ENCODE results near the gene TUBAL3.

Gene TUBAL3

DNA sequence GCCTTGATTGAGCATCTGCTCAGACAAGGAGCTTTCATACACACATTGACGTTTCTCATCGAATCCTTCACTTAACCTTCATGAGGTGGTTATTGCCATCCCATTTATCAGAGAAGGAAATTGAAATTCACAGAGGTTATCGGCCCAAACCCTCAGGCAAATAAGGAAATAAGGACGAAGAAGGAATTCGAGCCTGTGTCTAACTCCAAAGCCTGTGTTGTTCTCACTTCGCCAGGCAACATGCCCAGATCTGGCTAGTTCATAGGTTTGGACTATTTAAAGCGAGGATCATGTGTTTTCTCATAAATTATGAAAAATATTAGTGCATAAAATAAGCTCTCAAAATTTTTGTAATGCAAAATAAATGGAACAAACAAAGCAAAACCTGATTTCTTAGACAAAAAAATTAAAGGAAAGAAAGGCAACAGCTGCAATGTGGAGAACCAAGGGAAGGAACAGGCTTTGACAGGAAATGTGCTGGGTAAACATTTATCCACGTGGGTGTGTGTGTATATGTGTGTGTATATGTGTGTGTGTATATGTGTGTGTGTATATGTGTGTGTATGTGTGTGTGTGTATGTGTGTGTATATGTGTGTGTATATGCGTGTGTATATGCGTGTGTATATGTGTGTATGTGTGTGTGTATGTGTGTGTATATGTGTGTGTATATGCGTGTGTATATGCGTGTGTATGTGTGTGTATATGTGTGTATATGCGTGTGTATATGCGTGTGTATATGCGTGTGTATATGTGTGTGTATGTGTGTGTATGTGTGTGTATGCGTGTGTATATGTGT is 35.1 kb downstream of the TUBAL3 start:
- Histone ChIP-seq H3K27me3 (ENCODE audit: low read depth, low read length) (peaks cover 15% of the 10 kb centered on the region), H3K9ac (ENCODE audit: low read length) (no peak overlapping the region), H2AFZ (ENCODE audit: low read depth, low read length) (no peak overlapping the region), H3K4me1 (ENCODE audit: low read length) (no peaks in the 10 kb centered on the region), H3K4me2 (ENCODE audit: low read length) (no peak overlapping the region), H3K27ac (ENCODE audit: low read length) (no peak overlapping the region), H3K4me3 (ENCODE audit: low read length) (no peak overlapping the region), H3K36me3 (replicated peaks; ENCODE audit: low read depth, low read length) (no peaks in the 10 kb centered on the region), H4K20me1 (ENCODE audit: insufficient read depth, low read length) (no peaks in the 10 kb centered on the region), H3K9me3 (ENCODE audit: insufficient read depth, low read length) (no peaks in the 10 kb centered on the region), H3K79me2 (ENCODE audit: low read length) (no peaks in the 10 kb centered on the region)
- TF ChIP-seq EZH2phosphoT487 (IDR thresholded peaks at IDR 0.05; ENCODE audit: low read depth): no peak
- TF ChIP-seq CTCF (IDR thresholded peaks at IDR 0.05; ENCODE audit: low read depth, low read length): no peak

- Histone ChIP-seq H3K27me3 (ENCODE audit: low read depth, low read length) (peaks cover 18% of the 10 kb centered on the region), H3K27ac (ENCODE audit: low read length) (no peak overlapping the region), H3K9ac (ENCODE audit: low read length) (no peak overlapping the region), H4K20me1 (ENCODE audit: insufficient read depth, low read length) (no peaks in the 10 kb centered on the region), H3K9me3 (ENCODE audit: insufficient read depth, low read length) (no peaks in the 10 kb centered on the region), H3K4me3 (ENCODE audit: low read length) (no peak overlapping the region), H3K4me2 (ENCODE audit: low read length) (no peak overlapping the region), H3K4me1 (ENCODE audit: low read length) (no peaks in the 10 kb centered on the region), H3K36me3 (replicated peaks; ENCODE audit: low read depth, low read length) (no peaks in the 10 kb centered on the region), H3K79me2 (ENCODE audit: low read length) (no peaks in the 10 kb centered on the region), H2AFZ (ENCODE audit: low read depth, low read length) (no peak overlapping the region)
- no peak for TF ChIP-seq CTCF (IDR thresholded peaks at IDR 0.05; ENCODE audit: low read depth, low read length)
- TF ChIP-seq EZH2phosphoT487 (IDR thresholded peaks at IDR 0.05; ENCODE audit: low read depth): no peak
These were observed 38.7 kb downstream of the TUBAL3 start for GRCh38 chr10:5365928-5366327.

DNA sequence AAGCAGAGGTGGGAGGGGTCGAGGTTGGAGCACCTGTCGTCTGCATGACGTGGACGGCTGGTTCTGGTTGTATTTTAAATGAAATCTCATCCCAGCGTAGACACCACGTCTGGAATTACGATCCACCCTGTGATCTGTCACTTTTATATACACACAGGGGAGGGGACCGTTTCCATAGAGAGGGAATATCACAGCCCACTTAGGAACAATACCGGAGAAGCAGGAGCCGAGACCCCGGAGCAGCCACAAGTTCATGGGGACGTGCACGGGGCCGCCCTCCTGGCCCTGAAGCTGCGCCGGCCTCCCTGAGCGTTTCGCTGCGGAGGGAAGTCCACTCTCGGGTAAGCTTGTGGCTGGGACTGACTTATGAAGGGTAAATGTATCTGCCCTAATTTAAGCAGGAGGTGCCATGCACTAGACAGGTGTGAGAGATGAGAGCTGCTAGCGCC is 39.7 kb downstream of the TUBAL3 start, which contains the start of gene UCN3:
TSS of gene UCN3 (plus strand) at position 77 of the 449 bp plus-strand sequence. CDS start 8,755 bp downstream, outside the sequence.
- H3K27ac ChIP-seq (ENCODE audit: low read length): no peak within 1 kb of the TSS
- H2AFZ ChIP-seq (ENCODE audit: low read depth, low read length): no peak within 1 kb of the TSS
- no peaks in the 10 kb centered on the region for H3K4me1 ChIP-seq (ENCODE audit: low read length)
- H3K9ac ChIP-seq (ENCODE audit: low read length): no peak within 1 kb of the TSS
- H4K20me1 ChIP-seq (ENCODE audit: insufficient read depth, low read length): no peaks in the 10 kb centered on the region
- no peaks in the 10 kb centered on the region for H3K36me3 ChIP-seq (replicated peaks; ENCODE audit: low read depth, low read length)
- no peaks in the 10 kb centered on the region for H3K9me3 ChIP-seq (ENCODE audit: insufficient read depth, low read length)
- no peaks in the 10 kb centered on the region for H3K79me2 ChIP-seq (ENCODE audit: low read length)
- TF ChIP-seq EZH2phosphoT487 (IDR thresholded peaks at IDR 0.05; ENCODE audit: low read depth) (no peak), CTCF (IDR thresholded peaks at IDR 0.05; ENCODE audit: low read depth, low read length) (no peak)
- H3K4me3 ChIP-seq (ENCODE audit: low read length): no peak within 1 kb of the TSS
- H3K27me3 ChIP-seq (ENCODE audit: low read depth, low read length): peaks cover 27% of the 10 kb centered on the region
- no peak within 1 kb of the TSS for H3K4me2 ChIP-seq (ENCODE audit: low read length)

GRCh38 chr10:5364374-5364773 is 40.3 kb downstream of the TUBAL3 start:
- no peak overlapping the region for H2AFZ ChIP-seq (ENCODE audit: low read depth, low read length)
- no peaks in the 10 kb centered on the region for H3K9me3 ChIP-seq (ENCODE audit: insufficient read depth, low read length)
- H3K4me1 ChIP-seq (ENCODE audit: low read length): no peaks in the 10 kb centered on the region
- H3K4me2 ChIP-seq (ENCODE audit: low read length): no peak overlapping the region
- peaks cover 27% of the 10 kb centered on the region for H3K27me3 ChIP-seq (ENCODE audit: low read depth, low read length)
- no peaks in the 10 kb centered on the region for H3K79me2 ChIP-seq (ENCODE audit: low read length)
- H3K27ac ChIP-seq (ENCODE audit: low read length): no peak overlapping the region
- no peaks in the 10 kb centered on the region for H4K20me1 ChIP-seq (ENCODE audit: insufficient read depth, low read length)
- H3K36me3 ChIP-seq (replicated peaks; ENCODE audit: low read depth, low read length): no peaks in the 10 kb centered on the region
- no peak overlapping the region for H3K4me3 ChIP-seq (ENCODE audit: low read length)
- no peak for TF ChIP-seq CTCF (IDR thresholded peaks at IDR 0.05; ENCODE audit: low read depth, low read length)
- TF ChIP-seq EZH2phosphoT487 (IDR thresholded peaks at IDR 0.05; ENCODE audit: low read depth): no peak
- no peak overlapping the region for H3K9ac ChIP-seq (ENCODE audit: low read length)
